Activated effector memory CD4-positive, alpha-beta T cell treated with Interleukin-2 at 50 U/mL for 16 hours (primary cell): ENCODE measurements around the gene FBN1.

ENCODE experiments used
- DNase-seq: peaks from one replicate; pipeline ENCODE4 v3.0.0-alpha.2; 2020

FBN1 gene

GRCh38 chr15:48388910-48389309 lies 256.6 kb downstream of the FBN1 start:
- no peak for DNase-seq

- no peak for DNase-seq
Measured at GRCh38 chr15:48388016-48388851, 257.3 kb downstream of the FBN1 start.

DNA sequence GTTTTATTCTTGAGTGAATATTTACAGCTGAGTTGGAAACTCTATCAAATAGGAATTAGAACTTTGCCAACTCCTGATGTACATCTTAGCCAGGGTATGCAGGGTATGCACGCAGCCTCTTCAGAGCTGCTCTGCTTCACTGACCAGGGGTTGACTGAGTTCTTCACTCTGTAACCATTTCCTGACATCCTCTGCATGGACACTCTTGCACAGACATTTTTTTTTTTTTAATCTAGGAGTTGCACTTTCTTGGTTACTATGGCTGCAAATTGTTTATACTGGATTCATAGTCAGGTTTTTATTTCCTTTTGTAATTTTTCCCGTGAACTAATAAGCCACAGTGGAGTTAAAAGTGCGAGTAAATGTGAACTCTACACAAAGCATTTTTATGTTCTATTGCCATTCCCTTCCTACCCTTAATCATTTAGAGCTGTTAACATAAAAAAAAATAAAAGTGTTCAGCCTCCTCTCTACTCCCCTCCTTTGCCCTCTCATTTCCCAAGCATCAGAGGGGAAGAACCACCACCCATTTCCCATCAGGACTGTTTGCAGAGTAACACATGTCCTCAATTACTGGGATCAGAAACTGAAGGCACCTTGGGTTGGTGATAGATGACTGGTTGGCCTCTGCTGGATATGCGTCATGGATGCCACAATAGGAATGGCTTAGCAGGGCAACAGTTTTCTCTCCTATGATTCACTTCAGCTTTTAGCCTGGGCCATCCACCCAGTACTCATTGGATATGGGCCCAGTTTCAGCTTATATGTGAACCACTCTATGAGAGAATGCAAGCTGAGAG lies 260.3 kb downstream of the FBN1 start:
- no peak for DNase-seq

DNA sequence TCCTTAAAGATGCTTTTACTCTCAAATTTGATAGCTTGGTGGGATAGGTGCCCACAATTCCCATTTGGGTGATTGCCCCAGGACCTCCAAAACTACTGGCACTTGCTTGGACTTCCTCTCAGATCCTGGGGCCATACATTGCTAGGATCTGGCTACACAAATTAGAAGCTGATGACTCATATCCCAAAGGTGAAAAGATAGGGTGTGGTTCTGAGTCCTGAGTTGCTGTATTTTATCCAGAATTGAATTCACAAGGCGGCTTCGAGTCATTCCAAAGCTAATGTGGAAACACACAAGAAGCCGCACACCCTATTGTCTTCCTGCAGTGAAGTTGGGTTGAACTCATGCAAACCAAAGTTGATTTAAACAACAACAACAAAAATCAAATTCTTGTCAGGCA lies 260.9 kb downstream of the FBN1 start:
- no peak for DNase-seq

- DNase-seq = no peak
Measured at GRCh38 chr15:48383031-48383430, 262.5 kb downstream of the FBN1 start.

GRCh38 chr15:48381861-48382260 lies 263.6 kb downstream of the FBN1 start:
- DNase-seq = no peak

- no peak for DNase-seq
Measured at GRCh38 chr15:48380198-48380597, 265.3 kb downstream of the FBN1 start.

- DNase-seq = no peak
Measured at GRCh38 chr15:48375767-48376166, 269.7 kb downstream of the FBN1 start.

GRCh38 chr15:48374472-48374871 lies 271.0 kb downstream of the FBN1 start:
- no peak for DNase-seq

DNA sequence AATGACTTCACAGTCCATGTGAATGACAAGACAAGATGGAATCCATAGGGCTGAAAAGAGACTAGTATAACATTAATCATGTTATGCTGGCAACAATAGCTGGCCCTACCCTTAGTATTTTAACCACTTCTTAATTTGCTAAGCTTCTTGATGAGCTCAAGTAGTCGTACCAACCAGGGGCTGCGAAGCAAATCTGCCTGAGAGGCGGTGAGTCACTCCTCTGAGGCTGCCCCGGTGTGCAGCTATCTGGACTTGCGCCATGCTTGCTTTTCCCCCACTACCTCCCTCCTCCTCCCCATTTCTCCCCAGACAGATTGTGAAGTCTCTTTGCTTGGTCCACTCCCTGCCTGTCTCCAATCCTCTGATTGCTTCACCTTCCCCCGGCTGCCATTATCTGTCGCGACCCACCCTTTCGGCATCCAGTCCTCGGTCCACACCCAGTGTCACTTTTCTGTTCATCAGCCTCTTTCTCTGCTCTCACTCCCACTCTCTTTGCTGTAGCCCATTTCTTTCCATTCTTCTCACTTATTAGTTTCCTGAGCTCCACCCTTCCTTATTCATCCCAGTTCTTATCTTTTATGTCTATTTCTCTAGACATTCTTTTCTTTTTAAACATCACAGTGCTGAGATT lies 271.6 kb downstream of the FBN1 start:
- DNase-seq = no peak

GRCh38 chr15:48371961-48372360 lies 273.5 kb downstream of the FBN1 start:
- DNase-seq = no peak

- no peak for DNase-seq
Measured at GRCh38 chr15:48371550-48371949, 274.0 kb downstream of the FBN1 start.

- DNase-seq = no peak
Measured at GRCh38 chr15:48370460-48370859, 275.0 kb downstream of the FBN1 start.

DNA sequence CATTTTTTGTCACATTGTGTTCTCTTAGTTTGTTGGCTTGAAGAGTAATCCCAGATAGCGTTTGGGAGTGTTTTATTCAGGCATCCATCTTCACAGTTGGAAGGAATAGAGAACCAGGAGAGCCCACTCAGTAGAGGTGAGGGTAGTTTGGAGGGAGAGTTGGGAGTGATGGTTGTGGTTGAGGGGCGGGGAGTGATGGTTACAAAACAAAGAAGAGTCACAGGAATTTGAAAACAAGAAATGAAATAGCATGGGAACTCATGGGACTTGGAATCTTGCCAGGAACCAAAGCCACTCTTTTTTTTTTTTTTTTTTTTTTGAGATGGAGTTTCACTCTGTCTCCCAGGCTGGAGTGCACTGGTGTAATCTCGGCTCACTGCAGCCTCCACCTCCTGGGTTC lies 278.0 kb downstream of the FBN1 start:
- no peak for DNase-seq

GRCh38 chr15:48366584-48367312 lies 278.8 kb downstream of the FBN1 start:
- DNase-seq = no peak

DNA sequence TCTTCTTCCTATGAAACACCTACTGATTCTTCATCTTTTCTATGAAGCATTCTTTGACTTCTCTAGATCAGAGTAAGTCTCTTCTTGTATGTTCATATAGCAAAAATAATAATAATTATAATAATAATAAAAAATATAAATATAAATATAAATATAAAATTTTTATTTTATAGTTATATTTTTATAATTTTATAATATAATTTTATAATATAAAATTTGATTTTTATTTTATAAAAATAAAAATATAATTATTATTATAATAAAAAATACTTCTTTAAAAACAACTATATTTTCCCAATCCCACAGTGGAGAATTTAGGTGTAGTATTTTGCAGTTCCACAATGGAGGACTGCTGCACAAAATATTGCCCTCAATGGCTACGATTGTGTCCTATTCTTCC lies 279.9 kb downstream of the FBN1 start:
- DNase-seq = no peak

GRCh38 chr15:48363474-48363873 lies 282.0 kb downstream of the FBN1 start:
- no peak for DNase-seq

DNA sequence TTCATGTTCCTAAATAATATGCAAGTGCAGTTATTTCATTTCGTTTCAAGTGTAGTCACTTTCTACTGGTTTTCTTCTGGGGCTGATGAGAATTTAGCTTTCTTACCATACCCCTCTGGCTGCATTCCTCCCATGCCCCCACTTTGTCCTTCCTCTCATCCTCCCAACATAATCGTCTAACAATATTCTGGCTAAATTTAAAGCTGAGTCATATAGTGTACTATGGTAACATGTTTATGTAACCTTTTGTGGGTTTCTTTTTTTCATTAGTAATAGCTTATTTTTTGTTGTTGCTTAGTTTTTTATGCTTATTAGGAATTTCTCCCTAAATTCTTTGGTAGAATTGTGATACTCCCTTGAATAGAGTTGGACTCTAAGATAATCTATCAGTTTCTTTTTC lies 283.8 kb downstream of the FBN1 start:
- DNase-seq = no peak

- no peak for DNase-seq
Measured at GRCh38 chr15:48360841-48361240, 284.7 kb downstream of the FBN1 start.
